Esophagus squamous epithelium (tissue), 4 donors: ENCODE measurements around the gene PARL.

ENCODE experiments used
- CTCF ChIP-seq, 6 experiments: fragments of 450-650 bp in 4 of 6; fragments of 200-600 bp in 2 of 6; sonication (generic) in 2 of 6; IDR thresholded peaks; one replicate each; pipeline ENCODE4 v1.5.1; 2016 to 2019; ENCODE audit warnings: antibody characterized with exemption in 6 of 6, mild to moderate bottlenecking in 4 of 6, moderate library complexity in 4 of 6
- POLR2A ChIP-seq, 4 donors: fragments of 450-650 bp; IDR thresholded peaks; one replicate each; pipeline ENCODE4 v1.6.1; 2017; ENCODE audit warnings: antibody characterized with exemption in 4 of 4, mild to moderate bottlenecking in 4 of 4, moderate library complexity in 3 of 4

- TF ChIP-seq CTCF (IDR thresholded peaks at IDR 0.05) (no peak), POLR2A (IDR thresholded peaks at IDR 0.05) (no peak)
Measured at GRCh38 chr3:183779896-183780465, 104.7 kb downstream of the PARL start.
